Measurements from ENCODE around the gene HS3ST4.

Gene HS3ST4

GRCh38 chr16:25996052-25996451, 304.3 kb downstream of the HS3ST4 start:
- DNase-seq, result no peak
- Histone ChIP-seq H3K9me3 (no peaks in the 10 kb centered on the region), H3K4me1 (no peaks in the 10 kb centered on the region), H3K4me3 (no peak overlapping the region), H3K36me3 (no peaks in the 10 kb centered on the region), H3K27me3 (no peaks in the 10 kb centered on the region), H3K27ac (no peak overlapping the region)
- TF ChIP-seq CTCF (IDR thresholded peaks at IDR 0.05), result no peak
- intact Hi-C loops (cut with DNase I; ENCODE audit: low total_unique reads), result no loop called here

- no peak for TF ChIP-seq CTCF (IDR thresholded peaks at IDR 0.05)
- Histone ChIP-seq H3K36me3 (no peaks in the 10 kb centered on the region), H3K4me1 (no peaks in the 10 kb centered on the region), H3K27me3 (no peaks in the 10 kb centered on the region), H3K27ac (no peak overlapping the region), H3K4me3 (no peak overlapping the region), H3K9me3 (peaks cover 0 to 9% (median 7%) of the 10 kb centered on the region in 3 donors)
- intact Hi-C loops (cut with DNase I; ENCODE audit: low total_unique reads), result no loop called here
- DNase-seq, result no peak
These were observed 313.6 kb downstream of the HS3ST4 start for GRCh38 chr16:26005336-26005735.

- no peak for DNase-seq
- Histone ChIP-seq H3K36me3 (no peaks in the 10 kb centered on the region), H3K9me3 (peaks cover 8 to 10% (median 9%) of the 10 kb centered on the region in 3 donors), H3K27me3 (no peaks in the 10 kb centered on the region), H3K27ac (no peak overlapping the region), H3K4me3 (no peak overlapping the region), H3K4me1 (no peaks in the 10 kb centered on the region)
- intact Hi-C loops (cut with DNase I; ENCODE audit: low total_unique reads), result no loop called here
- no peak for TF ChIP-seq CTCF (IDR thresholded peaks at IDR 0.05)
These were observed 320.6 kb downstream of the HS3ST4 start for GRCh38 chr16:26012376-26012775.

GRCh38 chr16:26015776-26016175, 324.0 kb downstream of the HS3ST4 start:
- intact Hi-C loops (cut with DNase I; ENCODE audit: low total_unique reads), result no loop called here
- no peaks in the 10 kb centered on the region for H3K36me3 ChIP-seq
- H3K27ac ChIP-seq, result no peak overlapping the region
- no peaks in the 10 kb centered on the region for H3K27me3 ChIP-seq
- TF ChIP-seq CTCF (IDR thresholded peaks at IDR 0.05), result no peak
- peaks cover 8 to 16% (median 9%) of the 10 kb centered on the region in 3 donors for H3K9me3 ChIP-seq
- H3K4me3 ChIP-seq, result no peak overlapping the region
- DNase-seq, result no peak
- no peaks in the 10 kb centered on the region for H3K4me1 ChIP-seq

GRCh38 chr16:26016989-26017388, 325.2 kb downstream of the HS3ST4 start:
- Histone ChIP-seq H3K4me3 (no peak overlapping the region), H3K27ac (no peak overlapping the region), H3K27me3 (no peaks in the 10 kb centered on the region), H3K9me3 (peaks cover 8 to 16% (median 9%) of the 10 kb centered on the region in 3 donors), H3K4me1 (no peaks in the 10 kb centered on the region), H3K36me3 (no peaks in the 10 kb centered on the region)
- no peak for DNase-seq
- no peak for TF ChIP-seq CTCF (IDR thresholded peaks at IDR 0.05)
- intact Hi-C loops (cut with DNase I; ENCODE audit: low total_unique reads), result no loop called here

Measured in tibial artery (tissue), 4 donors.